Fibroblast of pulmonary artery (primary cell): ENCODE measurements around the gene TACC2.
A peak's percentile ranks its signal among the peaks of the same experiment; 100 is the strongest.

Experiments used
- DNase-seq: peaks from one replicate; pipeline ENCODE4 v3.0.0-alpha.2; 2010; ENCODE audit warnings: low read depth
- H3K4me3 ChIP-seq: replicated peaks from 2 replicates; pipeline ENCODE4 v1.5.1; 2011; ENCODE audit warnings: low read depth, mild to moderate bottlenecking, control low read depth, low read length, moderate library complexity
- TF ChIP-seq, protein P1 (sequence below): IDR thresholded peaks from 2 replicates; pipeline ENCODE4 v1.5.1; 2011; ENCODE audit warnings: mild to moderate bottlenecking, control low read depth, low read length, inconsistent platforms; ENCODE audit errors: missing control alignments

Gene TACC2

DNA sequence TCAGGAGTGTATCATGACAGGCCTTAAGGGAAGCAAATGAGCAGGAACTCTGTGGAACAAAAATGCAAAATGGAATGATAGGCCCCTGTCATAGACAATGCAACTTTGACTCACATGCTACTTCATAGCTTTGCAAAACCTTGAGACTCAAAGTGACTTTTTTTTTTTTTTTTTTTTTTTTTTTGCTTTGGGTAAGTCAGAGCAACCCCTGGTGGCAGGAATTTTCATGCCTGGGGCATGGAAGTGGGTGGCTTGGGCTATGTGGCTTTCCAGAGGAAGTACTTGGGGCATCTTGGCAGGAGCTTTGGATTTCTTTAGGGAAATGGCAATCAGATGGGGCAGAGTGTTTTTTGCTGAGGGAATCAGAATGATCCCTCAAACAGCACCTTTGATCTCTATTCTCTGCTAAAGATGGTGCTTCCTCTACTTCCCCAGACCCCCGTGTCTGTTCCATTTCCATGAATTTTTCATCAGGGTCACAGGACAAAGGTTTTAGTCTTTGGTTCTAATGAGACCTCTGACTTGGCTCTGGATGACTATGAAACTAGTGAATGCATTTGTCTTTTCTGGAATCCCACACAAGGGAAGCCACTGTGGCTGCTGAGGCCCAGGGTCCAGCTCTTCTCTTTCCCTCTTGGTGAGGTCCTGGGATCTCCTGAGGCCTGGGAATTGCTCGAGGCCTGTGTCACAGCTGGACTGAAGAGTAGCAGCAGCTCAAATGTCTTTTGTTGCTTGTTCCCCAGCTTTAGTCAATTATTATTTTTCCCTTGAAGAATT, 62.8 kb downstream of the TACC2 start:
- TF ChIP-seq, protein P1, sequence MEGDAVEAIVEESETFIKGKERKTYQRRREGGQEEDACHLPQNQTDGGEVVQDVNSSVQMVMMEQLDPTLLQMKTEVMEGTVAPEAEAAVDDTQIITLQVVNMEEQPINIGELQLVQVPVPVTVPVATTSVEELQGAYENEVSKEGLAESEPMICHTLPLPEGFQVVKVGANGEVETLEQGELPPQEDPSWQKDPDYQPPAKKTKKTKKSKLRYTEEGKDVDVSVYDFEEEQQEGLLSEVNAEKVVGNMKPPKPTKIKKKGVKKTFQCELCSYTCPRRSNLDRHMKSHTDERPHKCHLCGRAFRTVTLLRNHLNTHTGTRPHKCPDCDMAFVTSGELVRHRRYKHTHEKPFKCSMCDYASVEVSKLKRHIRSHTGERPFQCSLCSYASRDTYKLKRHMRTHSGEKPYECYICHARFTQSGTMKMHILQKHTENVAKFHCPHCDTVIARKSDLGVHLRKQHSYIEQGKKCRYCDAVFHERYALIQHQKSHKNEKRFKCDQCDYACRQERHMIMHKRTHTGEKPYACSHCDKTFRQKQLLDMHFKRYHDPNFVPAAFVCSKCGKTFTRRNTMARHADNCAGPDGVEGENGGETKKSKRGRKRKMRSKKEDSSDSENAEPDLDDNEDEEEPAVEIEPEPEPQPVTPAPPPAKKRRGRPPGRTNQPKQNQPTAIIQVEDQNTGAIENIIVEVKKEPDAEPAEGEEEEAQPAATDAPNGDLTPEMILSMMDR, result peak; percentile 78
- no peak overlapping the region for H3K4me3 ChIP-seq
- DNase-seq, result peak; percentile 81

DNA sequence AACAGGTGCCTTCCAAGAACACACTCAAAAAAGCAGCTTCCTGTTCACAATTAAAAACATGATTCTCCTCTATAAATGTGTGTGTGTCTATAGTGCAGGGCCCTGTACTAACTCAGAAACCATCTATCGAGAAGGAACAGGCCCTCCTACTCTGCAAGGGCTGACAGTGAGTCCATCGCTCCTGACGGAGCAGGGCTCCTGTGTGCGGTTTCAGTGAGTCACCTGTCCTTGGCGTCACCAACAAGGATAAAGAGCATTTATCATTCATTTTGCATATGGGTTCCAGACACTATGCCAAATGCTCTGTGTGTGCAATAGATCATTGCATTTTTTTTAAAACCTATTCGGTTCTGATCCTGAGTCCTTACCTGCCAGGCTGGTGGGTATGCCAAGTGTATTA, 63.7 kb downstream of the TACC2 start:
- no peak for DNase-seq
- TF ChIP-seq, protein P1, result no peak
- no peak overlapping the region for H3K4me3 ChIP-seq

DNA sequence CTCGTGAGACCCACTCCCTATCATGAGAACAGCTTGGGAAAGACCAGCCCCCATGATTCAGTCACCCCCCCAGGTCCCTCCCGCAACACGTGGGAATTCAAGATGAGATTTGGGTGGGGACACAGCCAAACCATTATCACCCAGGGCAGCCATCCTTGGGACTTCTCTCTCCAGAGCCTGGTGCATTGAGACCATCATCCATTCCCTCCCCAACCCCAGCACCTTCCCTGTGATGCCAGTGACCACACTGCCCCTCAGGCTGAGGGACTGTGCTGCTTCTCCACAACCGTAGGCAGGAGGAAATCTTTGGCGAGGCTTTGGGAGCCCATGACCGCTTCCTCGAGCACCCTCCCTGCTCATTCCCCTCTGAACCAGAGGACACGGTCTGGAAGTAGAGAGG, 64.4 kb downstream of the TACC2 start:
- TF ChIP-seq, protein P1, result no peak
- DNase-seq, result no peak
- H3K4me3 ChIP-seq, result no peak overlapping the region

DNA sequence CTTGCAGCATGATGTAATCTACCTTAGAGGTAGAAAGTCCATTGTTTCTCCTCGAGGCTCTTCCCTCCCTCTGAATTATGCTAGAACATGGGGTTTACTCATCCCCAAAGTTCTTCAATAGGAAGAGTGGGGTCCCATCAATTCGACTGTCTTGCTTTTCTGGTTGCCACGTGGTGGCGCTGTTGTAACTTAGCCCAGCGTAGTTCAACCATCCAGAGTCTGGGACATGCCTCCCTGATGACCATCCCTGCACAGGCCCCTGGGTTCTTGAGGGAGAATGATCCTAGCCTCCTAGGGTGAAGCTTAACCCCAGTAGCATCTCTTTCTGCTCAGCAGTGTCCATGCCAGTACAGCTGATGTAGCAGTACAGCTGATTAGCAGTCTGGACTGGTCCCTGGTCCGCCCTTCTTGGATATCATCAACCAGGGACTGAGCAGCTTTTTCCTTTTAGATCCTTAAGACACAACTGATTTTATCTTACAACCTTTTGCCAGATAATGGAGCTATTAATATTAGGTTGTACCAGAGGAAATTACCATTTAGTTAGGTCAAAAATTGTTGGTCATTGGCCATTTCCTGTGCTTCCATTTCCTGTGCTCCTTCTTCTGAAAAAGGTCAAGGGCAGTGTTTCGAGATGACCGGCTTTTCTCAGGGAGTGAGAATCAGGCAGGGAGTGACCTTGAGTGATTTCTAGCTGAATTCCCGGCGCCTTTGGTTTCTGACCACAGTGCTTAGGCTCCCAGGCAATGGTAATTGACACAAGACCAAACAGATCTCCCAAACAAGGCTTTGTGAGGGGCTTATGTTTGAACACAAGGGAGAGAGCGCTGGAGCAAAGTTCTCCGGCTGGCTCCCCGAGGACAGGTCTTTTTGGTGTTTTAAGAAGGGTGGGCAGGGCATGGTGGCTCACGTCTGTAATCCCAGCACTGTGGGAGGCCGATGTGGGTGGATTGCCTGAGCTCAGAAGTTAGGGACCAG, 65.4 kb downstream of the TACC2 start:
- TF ChIP-seq, protein P1, result peak; percentile 86
- peak; percentile 84 for DNase-seq
- no peak overlapping the region for H3K4me3 ChIP-seq

DNA sequence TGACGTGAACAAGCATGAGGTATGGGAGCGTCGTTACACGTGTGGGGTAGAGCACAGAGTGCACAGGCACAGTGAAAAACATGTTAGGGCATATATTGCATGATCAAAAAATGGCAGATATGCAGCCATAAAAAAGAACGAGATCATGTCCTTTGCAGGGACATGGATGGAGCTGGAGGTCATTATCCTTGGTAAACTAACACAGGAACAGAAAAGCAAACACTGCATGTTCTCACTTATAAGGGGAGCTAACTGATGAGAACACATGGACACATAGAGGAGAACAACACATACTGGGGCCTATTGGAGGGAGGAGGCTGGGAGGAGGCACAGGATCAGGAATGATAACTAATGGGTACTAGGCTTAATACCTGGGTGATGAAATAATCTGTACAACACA, 66.3 kb downstream of the TACC2 start:
- no peak for DNase-seq
- no peak overlapping the region for H3K4me3 ChIP-seq
- TF ChIP-seq, protein P1, result no peak

DNA sequence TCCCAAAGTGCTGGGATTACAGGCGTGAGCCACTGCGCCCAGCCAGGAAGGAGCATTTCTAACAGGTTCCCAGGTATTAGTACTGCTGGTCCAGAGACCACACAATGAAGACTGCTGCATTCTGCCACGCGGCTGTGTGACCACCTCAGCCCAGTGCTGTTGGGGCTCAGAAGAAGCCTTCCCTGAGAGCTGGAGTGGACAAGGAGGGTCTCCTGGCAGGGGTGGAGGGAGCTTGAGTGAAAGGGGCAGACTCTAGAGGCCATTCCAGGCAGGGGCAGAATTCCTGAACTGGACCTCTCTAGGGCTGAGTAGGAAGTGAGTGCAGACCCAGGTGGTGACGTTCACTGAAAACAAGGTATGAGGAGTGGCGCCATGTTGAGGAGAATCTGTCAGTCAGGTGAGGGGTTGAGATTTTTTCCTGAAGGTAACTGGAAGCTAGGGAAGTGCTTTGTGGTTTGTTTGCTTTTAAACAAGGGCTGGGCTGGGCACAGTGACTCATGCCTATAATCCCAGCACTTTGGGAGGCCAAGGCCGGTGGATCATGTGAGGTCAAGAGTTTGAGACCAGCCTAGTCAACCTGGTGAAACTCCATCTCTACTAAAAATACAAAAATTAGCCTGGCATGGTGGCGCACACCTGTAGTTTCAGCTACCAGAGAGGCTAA, 67.6 kb downstream of the TACC2 start:
- DNase-seq, result no peak
- H3K4me3 ChIP-seq, result no peak overlapping the region
- TF ChIP-seq, protein P1, result no peak
